Measurements from ENCODE around the gene DEFB124. TPM values are rescaled to one million over a fixed set of nuclear protein-coding genes. Genes with fewer than 3 reads are reported as not detected.

Gene DEFB124
- total RNA-seq, 1 donor from 2014 or later = not detected

DNA sequence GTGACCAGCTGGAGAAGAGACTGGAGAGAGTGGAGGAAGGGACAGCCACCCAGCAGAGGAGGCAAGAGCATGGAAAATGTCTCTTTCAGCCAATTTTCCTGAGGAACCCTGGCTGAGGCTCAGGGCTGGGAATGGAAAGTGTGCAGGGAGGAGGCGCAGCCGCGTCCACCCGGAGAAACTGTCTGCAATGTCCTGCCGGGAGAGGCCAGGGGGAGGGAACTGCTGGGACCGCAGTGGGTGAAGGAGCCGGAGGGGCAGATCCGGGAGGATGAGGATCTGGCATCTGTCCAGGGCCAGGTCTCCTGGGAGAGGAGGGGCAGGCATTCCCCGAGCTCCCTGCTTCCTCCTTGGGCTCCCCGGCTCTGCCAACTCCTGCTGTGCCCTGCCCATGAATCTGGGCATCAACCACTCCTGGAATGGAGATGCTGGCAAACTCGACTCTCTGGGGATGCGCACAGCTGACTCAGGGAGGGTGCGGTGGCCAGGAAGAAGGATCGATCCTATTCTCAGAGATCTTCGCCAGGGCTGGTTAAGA is 21.9 kb upstream of the DEFB124 start:
- H3K4me3 Mint-ChIP-seq (ENCODE audit: unreplicated experiment) = no peak overlapping the region
- TF ChIP-seq, protein P1, sequence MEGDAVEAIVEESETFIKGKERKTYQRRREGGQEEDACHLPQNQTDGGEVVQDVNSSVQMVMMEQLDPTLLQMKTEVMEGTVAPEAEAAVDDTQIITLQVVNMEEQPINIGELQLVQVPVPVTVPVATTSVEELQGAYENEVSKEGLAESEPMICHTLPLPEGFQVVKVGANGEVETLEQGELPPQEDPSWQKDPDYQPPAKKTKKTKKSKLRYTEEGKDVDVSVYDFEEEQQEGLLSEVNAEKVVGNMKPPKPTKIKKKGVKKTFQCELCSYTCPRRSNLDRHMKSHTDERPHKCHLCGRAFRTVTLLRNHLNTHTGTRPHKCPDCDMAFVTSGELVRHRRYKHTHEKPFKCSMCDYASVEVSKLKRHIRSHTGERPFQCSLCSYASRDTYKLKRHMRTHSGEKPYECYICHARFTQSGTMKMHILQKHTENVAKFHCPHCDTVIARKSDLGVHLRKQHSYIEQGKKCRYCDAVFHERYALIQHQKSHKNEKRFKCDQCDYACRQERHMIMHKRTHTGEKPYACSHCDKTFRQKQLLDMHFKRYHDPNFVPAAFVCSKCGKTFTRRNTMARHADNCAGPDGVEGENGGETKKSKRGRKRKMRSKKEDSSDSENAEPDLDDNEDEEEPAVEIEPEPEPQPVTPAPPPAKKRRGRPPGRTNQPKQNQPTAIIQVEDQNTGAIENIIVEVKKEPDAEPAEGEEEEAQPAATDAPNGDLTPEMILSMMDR (IDR thresholded peaks at IDR 0.05) = no peak

DNA sequence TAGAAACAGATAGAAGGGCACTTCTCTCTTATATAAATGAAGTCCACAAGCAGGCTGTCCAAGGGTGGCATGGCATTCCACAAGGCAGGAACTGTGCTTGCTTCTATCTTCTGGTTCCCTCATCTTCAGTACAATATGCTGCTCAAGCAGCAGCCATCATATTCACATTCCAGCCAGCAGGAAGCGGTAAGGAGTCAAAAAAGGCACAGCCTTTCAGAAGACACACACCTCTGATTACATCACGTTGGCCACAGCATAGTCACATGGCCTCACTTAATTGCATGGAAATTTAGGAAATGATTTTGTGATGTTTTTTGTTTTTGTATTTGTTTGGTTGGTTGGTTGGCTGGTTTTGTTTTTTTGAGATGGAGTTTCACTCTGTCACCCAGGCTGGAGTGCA is 19.2 kb upstream of the DEFB124 start:
- Mint-ChIP-seq H3K27me3 (ENCODE audit: unreplicated experiment) (peaks cover 31% of the 10 kb centered on the region), H3K27ac (ENCODE audit: unreplicated experiment) (no peak overlapping the region), H3K4me1 (ENCODE audit: unreplicated experiment) (peaks cover 13% of the 10 kb centered on the region), H3K36me3 (ENCODE audit: unreplicated experiment) (no peaks in the 10 kb centered on the region), H3K4me3 (ENCODE audit: unreplicated experiment) (no peak overlapping the region), H3K9me3 (ENCODE audit: unreplicated experiment) (no peaks in the 10 kb centered on the region)
- TF ChIP-seq, protein P1 (IDR thresholded peaks at IDR 0.05) = peak; percentile 36
- no peak for DNase-seq (ENCODE audit: extremely low spot score, unreplicated experiment)

More for the DNA sequence above, 21.9 kb upstream of the DEFB124 start:
- peaks cover 13% of the 10 kb centered on the region for H3K4me1 Mint-ChIP-seq (ENCODE audit: unreplicated experiment)
- H3K27me3 Mint-ChIP-seq (ENCODE audit: unreplicated experiment) = peaks cover 31% of the 10 kb centered on the region
- peak overlapping the region; percentile 42 for H3K27ac Mint-ChIP-seq (ENCODE audit: unreplicated experiment)
- DNase-seq (ENCODE audit: extremely low spot score, unreplicated experiment) = peak; percentile 86
- H3K9me3 Mint-ChIP-seq (ENCODE audit: unreplicated experiment) = no peaks in the 10 kb centered on the region
- no peaks in the 10 kb centered on the region for H3K36me3 Mint-ChIP-seq (ENCODE audit: unreplicated experiment)

DNA sequence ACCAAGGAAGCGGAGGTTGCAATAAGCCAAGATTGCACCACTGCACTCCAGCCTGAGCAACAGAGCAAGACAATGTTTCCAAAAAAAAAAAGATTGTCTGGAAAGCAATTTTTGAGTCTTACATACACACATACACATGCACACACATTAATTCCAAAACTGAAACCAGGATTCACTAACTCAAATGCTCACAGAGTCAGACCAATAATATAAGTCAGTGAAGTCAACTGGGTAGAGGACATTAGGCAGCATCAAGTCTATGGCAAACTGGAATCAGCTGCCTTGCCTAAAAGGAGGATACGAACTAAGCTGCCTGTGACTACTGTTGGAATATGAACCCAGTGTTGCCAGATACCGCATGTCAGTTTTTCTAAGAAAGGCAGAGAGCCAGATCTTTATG is 15.8 kb upstream of the DEFB124 start:
- H3K4me3 Mint-ChIP-seq (ENCODE audit: unreplicated experiment) = no peak overlapping the region
- H3K36me3 Mint-ChIP-seq (ENCODE audit: unreplicated experiment) = no peaks in the 10 kb centered on the region
- no peak overlapping the region for H3K27ac Mint-ChIP-seq (ENCODE audit: unreplicated experiment)
- H3K4me1 Mint-ChIP-seq (ENCODE audit: unreplicated experiment) = no peaks in the 10 kb centered on the region
- DNase-seq (ENCODE audit: extremely low spot score, unreplicated experiment) = no peak
- peaks cover 37% of the 10 kb centered on the region for H3K27me3 Mint-ChIP-seq (ENCODE audit: unreplicated experiment)
- TF ChIP-seq, protein P1 (IDR thresholded peaks at IDR 0.05) = no peak
- no peaks in the 10 kb centered on the region for H3K9me3 Mint-ChIP-seq (ENCODE audit: unreplicated experiment)

DNA sequence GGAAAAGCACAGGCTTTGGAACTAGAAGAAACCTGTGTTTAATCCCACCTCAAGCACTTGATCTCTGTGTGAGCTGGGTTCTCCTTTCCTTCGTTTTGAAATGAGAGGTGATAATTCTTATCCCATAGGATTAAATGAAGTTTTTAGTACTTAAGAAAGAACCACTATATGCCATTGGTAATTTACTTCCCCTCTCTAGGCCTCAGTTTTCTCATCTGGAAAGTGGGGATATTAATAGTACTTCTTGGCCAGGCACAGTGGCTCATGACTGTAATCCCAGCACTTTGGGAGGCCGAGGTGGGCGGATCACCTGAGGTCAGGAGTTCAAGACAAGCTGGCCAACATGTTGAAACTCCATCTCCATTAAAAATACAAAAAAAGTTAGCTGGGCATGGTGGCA is 14.2 kb upstream of the DEFB124 start:
- TF ChIP-seq, protein P1 (IDR thresholded peaks at IDR 0.05) = no peak
- no peaks in the 10 kb centered on the region for H3K36me3 Mint-ChIP-seq (ENCODE audit: unreplicated experiment)
- H3K9me3 Mint-ChIP-seq (ENCODE audit: unreplicated experiment) = no peaks in the 10 kb centered on the region
- H3K27ac Mint-ChIP-seq (ENCODE audit: unreplicated experiment) = no peak overlapping the region
- no peaks in the 10 kb centered on the region for H3K4me1 Mint-ChIP-seq (ENCODE audit: unreplicated experiment)
- no peak for DNase-seq (ENCODE audit: extremely low spot score, unreplicated experiment)
- peaks cover 26% of the 10 kb centered on the region for H3K27me3 Mint-ChIP-seq (ENCODE audit: unreplicated experiment)
- no peak overlapping the region for H3K4me3 Mint-ChIP-seq (ENCODE audit: unreplicated experiment)

DNA sequence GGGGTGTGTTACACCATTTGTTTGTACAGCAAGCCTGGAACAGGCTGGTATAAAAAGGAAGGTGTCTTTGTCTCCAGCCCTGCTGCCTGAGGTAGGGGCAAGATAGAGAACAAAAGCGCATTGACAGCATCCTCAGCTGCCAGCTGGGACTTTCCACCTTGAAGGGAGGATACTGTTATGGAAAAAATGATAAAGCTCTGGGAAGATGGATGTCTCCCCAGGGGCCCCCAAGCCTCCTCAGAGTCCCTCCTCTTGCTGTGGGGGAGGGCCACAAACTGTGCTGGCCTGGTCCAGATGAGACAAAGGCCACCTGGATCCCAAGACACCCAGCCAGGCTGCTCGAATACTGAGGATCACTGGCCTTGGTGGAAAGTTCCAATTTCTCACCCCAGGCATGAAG is 13.2 kb upstream of the DEFB124 start:
- no peaks in the 10 kb centered on the region for H3K36me3 Mint-ChIP-seq (ENCODE audit: unreplicated experiment)

More for the DNA sequence above, 13.2 kb upstream of the DEFB124 start:
- TF ChIP-seq, protein P1 (IDR thresholded peaks at IDR 0.05) = no peak
- DNase-seq (ENCODE audit: extremely low spot score, unreplicated experiment) = no peak
- Mint-ChIP-seq H3K9me3 (ENCODE audit: unreplicated experiment) (no peaks in the 10 kb centered on the region), H3K27me3 (ENCODE audit: unreplicated experiment) (peaks cover 24% of the 10 kb centered on the region), H3K4me1 (ENCODE audit: unreplicated experiment) (no peaks in the 10 kb centered on the region), H3K27ac (ENCODE audit: unreplicated experiment) (no peak overlapping the region), H3K4me3 (ENCODE audit: unreplicated experiment) (no peak overlapping the region)

Data from osteocyte (in vitro differentiated cells).